ENCODE results near the gene NDUFS6. TPM values are rescaled to one million over a fixed set of nuclear protein-coding genes. Genes with fewer than 3 reads are reported as not detected.

The NDUFS6 gene
- total and polyA plus RNA-seq, 2 of the 8 experiments (the other 6 are each of a cell fraction or from before 2014, with no cell fraction given): 72.7 to 191 TPM

GRCh38 chr5:1753490-1753889 lies 47.7 kb upstream of the NDUFS6 start:
- H3K9me3 ChIP-seq (ENCODE audit: insufficient read depth in 2 of 2, low read depth in 1 of 2, low read length in 1 of 2): peaks cover 0 to under 1% of the 10 kb centered on the region in 2 experiments; a peak in 1 of 4 replicates
- H3K4me3 ChIP-seq (ENCODE audit: extremely low read depth in 1 of 4, insufficient read depth in 2 of 4, low read depth in 3 of 4, low read length in 4 of 4): no peak overlapping the region
- no peak overlapping the region for H3K27ac ChIP-seq (ENCODE audit: low read depth, low read length)
- no peak overlapping the region for H2AFZ ChIP-seq (ENCODE audit: low read length)
- H4K20me1 ChIP-seq (replicated peaks in 1 of 2; ENCODE audit: control insufficient read depth in 1 of 2, insufficient read depth in 2 of 2, low read length in 2 of 2): no peaks in the 10 kb centered on the region
- no peak overlapping the region for H4K5ac ChIP-seq (ENCODE audit: insufficient read length, low read depth, low read length)
- no peak overlapping the region for H4K91ac ChIP-seq (replicated peaks; ENCODE audit: insufficient read length, low read length)
- no peaks in the 10 kb centered on the region for H3K79me2 ChIP-seq (ENCODE audit: control insufficient read depth in 1 of 2, insufficient read depth in 2 of 2, low read length in 2 of 2)
- no peak overlapping the region for H2BK20ac ChIP-seq (ENCODE audit: low read length)
- no peak overlapping the region for H2BK5ac ChIP-seq (ENCODE audit: low read depth, low read length)
- no peak overlapping the region for H3K14ac ChIP-seq (ENCODE audit: insufficient read length)
- no peak overlapping the region for H3K4me2 ChIP-seq (ENCODE audit: insufficient read depth in 1 of 2, low read depth in 2 of 2, low read length in 2 of 2)
- H3K56ac ChIP-seq (replicated peaks; ENCODE audit: insufficient read length, low read depth, low read length): no peak overlapping the region
- no peak overlapping the region for H3K18ac ChIP-seq (ENCODE audit: extremely low read depth, low read length)
- H3K9ac ChIP-seq (replicated peaks in 1 of 4; ENCODE audit: extremely low read depth in 1 of 4, low read depth in 3 of 4, low read length in 3 of 4): no peak overlapping the region
- no peaks in the 10 kb centered on the region for H3K79me1 ChIP-seq (ENCODE audit: low read depth, low read length)
- no peak overlapping the region for H3K4ac ChIP-seq (replicated peaks; ENCODE audit: insufficient read length, low read depth, low read length)
- DNase-seq (ENCODE audit: low read depth in 1 of 2, low spot score in 2 of 2) (peak in 1 of 2 experiments; percentile 7), FAIRE-seq (no peak)
- ChIA-PET POLR2A (ENCODE audit: partially characterized antibody) (interaction anchor here (0.6 kb wide), 1 partner anchor 79 kb away, joined by 3 read pairs; no protein-coding TSS in a partner anchor), CTCF (ENCODE audit: partially characterized antibody) (interaction anchor here (0.6 to 10.6 kb wide), 6 partner anchors 8 to 83 kb away, joined by 3 to 74 read pairs (median 8); no protein-coding TSS in a partner anchor)
- no peak overlapping the region for H2BK120ac ChIP-seq (replicated peaks; ENCODE audit: low read depth, low read length)
- no peaks in the 10 kb centered on the region for H3K27me3 ChIP-seq (replicated peaks in 1 of 4; ENCODE audit: control insufficient read depth in 3 of 4, extremely low read depth in 1 of 4, insufficient read depth in 3 of 4, low read length in 3 of 4)
- H3K23me2 ChIP-seq (ENCODE audit: low read depth, low read length): no peaks in the 10 kb centered on the region
- no peak overlapping the region for H2AK5ac ChIP-seq (ENCODE audit: low read depth, low read length)
- H2BK12ac ChIP-seq (ENCODE audit: low read depth, low read length): no peak overlapping the region
- H3K23ac ChIP-seq (ENCODE audit: insufficient read length): no peak overlapping the region
- no peak overlapping the region for H2BK15ac ChIP-seq (ENCODE audit: low read length)
- no peaks in the 10 kb centered on the region for H3K36me3 ChIP-seq (ENCODE audit: control insufficient read depth in 2 of 4, insufficient read depth in 4 of 4, low read length in 3 of 4)
- WGBS, 2 experiments (ENCODE audit: extremely low coverage in 1 of 2, insufficient coverage in 1 of 2, insufficient read length in 1 of 2, insufficient replicate concordance in 2 of 2, low coverage in 1 of 2, low lambda C conversion rate in 2 of 2, missing lambda C conversion rate in 1 of 2): 77% methylated on average over 8 of the region's 8 CpGs; no CpG with 5 or more reads in 1 of the 2 experiments
- peaks cover 0 to 6% (median 3%) of the 10 kb centered on the region in 4 experiments; a peak in 2 of 7 replicates for H3K4me1 ChIP-seq (replicated peaks in 1 of 4; ENCODE audit: control insufficient read depth in 3 of 4, insufficient read depth in 4 of 4, low read length in 3 of 4)
- H4K8ac ChIP-seq (ENCODE audit: extremely low read depth, insufficient read depth, low read length): no peak overlapping the region
- TF ChIP-seq CEBPB (IDR thresholded peaks at IDR 0.05; ENCODE audit: low read depth, low read length) (no peak), PHF8 (conservative IDR thresholded peaks at IDR 0.05; ENCODE audit: low read depth, low read length) (no peak), RNF2 (IDR thresholded peaks at IDR 0.05; ENCODE audit: borderline replicate concordance, low read depth, low read length, missing control alignments, poor library complexity, severe bottlenecking) (no peak), TAF1 (IDR thresholded peaks at IDR 0.05; ENCODE audit: low read depth, low read length) (no peak), CHD1 (IDR thresholded peaks at IDR 0.05; ENCODE audit: low read depth, low read length) (no peak), SUZ12 (IDR thresholded peaks at IDR 0.05; ENCODE audit: low read length) (no peak)
